CD4-positive, alpha-beta memory T cell (primary cell): ENCODE measurements around the gene DOCK10. TPM values are rescaled to one million over a fixed set of nuclear protein-coding genes. Genes with fewer than 3 reads are reported as not detected.

Experiments used
- CTCF ChIA-PET: fragments of 350-600 bp; sonication (Branson Sonifier 250); formaldehyde crosslinking; loops from one replicate; lab custom pipeline; 2021; ENCODE audit warnings: inconsistent platforms; ENCODE audit not compliant: partially characterized antibody; lab: Charles Lee
- POLR2A ChIA-PET: fragments of 350-600 bp; sonication (Branson Sonifier 250); formaldehyde crosslinking; loops from one replicate; lab custom pipeline; 2021; ENCODE audit not compliant: partially characterized antibody; lab: Charles Lee
- DNase-seq, 5 donors: peaks; one replicate each; pipeline versions ENCODE4 v3.0.0 to v3.0.0-alpha.2; 2020 to 2022; ENCODE audit warnings: mixed read lengths in 1 of 5
- H3K27ac ChIP-seq: one replicate; pipeline ENCODE4 v1.7.0; 2013; ENCODE audit warnings: low read depth, low read length
- H3K27me3 ChIP-seq: 2 replicates; pipeline ENCODE4 v1.7.0; 2013; ENCODE audit warnings: mild to moderate bottlenecking, low read length, moderate library complexity; ENCODE audit not compliant: insufficient read depth
- H3K36me3 ChIP-seq: 2 replicates; pipeline ENCODE4 v1.7.0; 2013; ENCODE audit warnings: mild to moderate bottlenecking, low read length, moderate library complexity; ENCODE audit not compliant: insufficient read depth
- H3K4me1 ChIP-seq: 2 replicates; pipeline ENCODE4 v1.7.0; 2013; ENCODE audit warnings: mild to moderate bottlenecking, low read length, moderate library complexity; ENCODE audit not compliant: insufficient read depth
- H3K4me3 ChIP-seq, 2 donors: one replicate each; pipeline ENCODE4 v1.7.0; 2013; ENCODE audit warnings: low read length in 2 of 2, mild to moderate bottlenecking in 1 of 2
- H3K9me3 ChIP-seq, 2 donors: one replicate each; pipeline ENCODE4 v1.7.0; 2013; ENCODE audit warnings: low read length in 2 of 2, control low read depth in 1 of 2; ENCODE audit not compliant: control insufficient read depth in 1 of 2
- H3K27ac Mint-ChIP-seq, 7 donors: one replicate each; pipeline ENCODE4 v1.8.0; 2020 to 2021; ENCODE audit warnings: mixed read lengths in 7 of 7, mild to moderate bottlenecking in 6 of 7, inconsistent platforms in 3 of 7, moderate library complexity in 3 of 7
- H3K27me3 Mint-ChIP-seq, 2 donors: one replicate each; pipeline ENCODE4 v1.8.0; 2020 to 2021; ENCODE audit warnings: mixed read lengths in 2 of 2
- H3K36me3 Mint-ChIP-seq, 2 donors: one replicate each; pipeline ENCODE4 v1.8.0; 2020 to 2021; ENCODE audit warnings: mixed read lengths in 2 of 2, inconsistent platforms in 1 of 2, mild to moderate bottlenecking in 1 of 2
- H3K4me1 Mint-ChIP-seq, 4 donors: one replicate each; pipeline ENCODE4 v1.8.0; 2020 to 2021; ENCODE audit warnings: mixed read lengths in 4 of 4, mild to moderate bottlenecking in 1 of 4
- H3K4me3 Mint-ChIP-seq, 8 donors: one replicate each; pipeline ENCODE4 v1.8.0; 2020 to 2021; ENCODE audit warnings: mixed read lengths in 8 of 8, mild to moderate bottlenecking in 7 of 8, moderate library complexity in 6 of 8, inconsistent platforms in 3 of 8
- H3K9me3 Mint-ChIP-seq, 8 donors: one replicate each; pipeline ENCODE4 v1.8.0; 2020 to 2021; ENCODE audit warnings: mixed read lengths in 8 of 8, mild to moderate bottlenecking in 5 of 8, inconsistent platforms in 3 of 8, moderate library complexity in 1 of 8
- intact Hi-C: fragments of 100-400 bp; cut with micrococcal nuclease; formaldehyde crosslinking; loops from one replicate; pipeline ENCODE4 v1.15.1; 2023
- polyA plus RNA-seq, 2 donors: library from polyadenylated mRNA; unstranded; fragments of 300-500 nt; fragmentation: Illumina TruSeq; gene quantifications; one replicate each; pipeline ENCODE4 v1.2.3, GENCODE V29; 2021
- total RNA-seq, 2 experiments: library from RNA; stranded (reverse); gene quantifications; one replicate each; pipeline ENCODE4 v1.2.3, GENCODE V29; 2021

DOCK10 gene
- total and polyA plus RNA-seq, 4 experiments from 2014 or later, result 26.0 to 186 (median 125) TPM

DNA sequence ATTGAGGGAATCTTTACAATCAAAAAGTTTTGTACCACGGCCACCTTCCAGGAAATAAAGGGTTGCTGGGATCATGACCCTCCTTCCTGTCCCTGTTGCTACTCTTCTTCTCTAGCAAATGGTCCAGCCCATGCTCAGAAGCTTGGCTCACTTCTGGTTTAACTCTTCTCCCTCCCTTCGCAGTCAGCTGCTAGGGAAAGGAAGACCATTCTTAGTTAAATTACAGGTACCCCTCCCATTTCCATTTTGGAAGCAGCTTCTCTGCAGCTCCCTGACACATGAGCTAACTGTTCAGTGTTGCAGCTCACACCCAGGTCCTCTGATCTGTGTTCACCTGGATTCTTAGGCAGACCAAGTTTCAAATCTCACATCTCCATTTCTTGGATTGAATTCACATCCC, 100.3 kb downstream of the DOCK10 start:
- CTCF ChIA-PET, result interaction anchor here (1.3 to 2.3 kb wide), 4 partner anchors 10 to 60 kb away, joined by 3 to 14 read pairs (median 6); no protein-coding TSS in a partner anchor
- Mint-ChIP-seq H3K4me3 (peak overlapping the region in 7 of 8 donors; percentile 15 to 82 (median 69)), H3K27me3 (no peaks in the 10 kb centered on the region), H3K36me3 (peaks cover 15 to 23% of the 10 kb centered on the region in 2 donors), H3K9me3 (no peaks in the 10 kb centered on the region), H3K4me1 (peaks cover 58 to 90% (median 71%) of the 10 kb centered on the region in 4 donors), H3K27ac (peak overlapping the region; percentile 15 to 82 (median 58))
- Histone ChIP-seq H3K27me3 (no peaks in the 10 kb centered on the region), H3K4me3 (no peak overlapping the region), H3K4me1 (peaks cover 88% of the 10 kb centered on the region), H3K9me3 (no peaks in the 10 kb centered on the region), H3K27ac (no peak overlapping the region), H3K36me3 (no peaks in the 10 kb centered on the region)
- POLR2A ChIA-PET, result interaction anchor here (1.0 to 17.7 kb wide), 6 partner anchors 8 to 59 kb away, joined by 3 to 279 read pairs (median 4); no protein-coding TSS in a partner anchor
- DNase-seq, result no peak
- intact Hi-C loops, result loop anchor here (10.0 kb wide), 1 partner anchor 1893 kb away; the partner anchor contains the start of gene RHBDD1

- Mint-ChIP-seq H3K9me3 (no peaks in the 10 kb centered on the region), H3K27me3 (no peaks in the 10 kb centered on the region), H3K4me1 (peaks cover 58 to 90% (median 75%) of the 10 kb centered on the region in 4 donors), H3K36me3 (peaks cover 15 to 19% of the 10 kb centered on the region in 2 donors), H3K4me3 (peak overlapping the region in 6 of 8 donors; percentile 9 to 82 (median 46)), H3K27ac (peak overlapping the region in 6 of 7 donors; percentile 15 to 82 (median 28))
- no peak overlapping the region for H3K4me3 ChIP-seq
- intact Hi-C loops, result loop anchor here (10.0 kb wide), 1 partner anchor 1894 kb away; the partner anchor contains the start of gene RHBDD1
- peaks cover 94% of the 10 kb centered on the region for H3K4me1 ChIP-seq
- no peak overlapping the region for H3K27ac ChIP-seq
- POLR2A ChIA-PET, result interaction anchor here (0.6 to 17.7 kb wide), 2 partner anchors 10 to 43 kb away, joined by 3 to 279 read pairs; no protein-coding TSS in a partner anchor
- CTCF ChIA-PET, result interaction anchor here (1.3 to 2.3 kb wide), 4 partner anchors 8 to 62 kb away, joined by 3 to 14 read pairs (median 4); no protein-coding TSS in a partner anchor
- no peaks in the 10 kb centered on the region for H3K9me3 ChIP-seq
- H3K27me3 ChIP-seq, result no peaks in the 10 kb centered on the region
- DNase-seq, result no peak
- no peaks in the 10 kb centered on the region for H3K36me3 ChIP-seq
Observed at GRCh38 chr2:224940618-224941017, 101.7 kb downstream of the DOCK10 start.

DNA sequence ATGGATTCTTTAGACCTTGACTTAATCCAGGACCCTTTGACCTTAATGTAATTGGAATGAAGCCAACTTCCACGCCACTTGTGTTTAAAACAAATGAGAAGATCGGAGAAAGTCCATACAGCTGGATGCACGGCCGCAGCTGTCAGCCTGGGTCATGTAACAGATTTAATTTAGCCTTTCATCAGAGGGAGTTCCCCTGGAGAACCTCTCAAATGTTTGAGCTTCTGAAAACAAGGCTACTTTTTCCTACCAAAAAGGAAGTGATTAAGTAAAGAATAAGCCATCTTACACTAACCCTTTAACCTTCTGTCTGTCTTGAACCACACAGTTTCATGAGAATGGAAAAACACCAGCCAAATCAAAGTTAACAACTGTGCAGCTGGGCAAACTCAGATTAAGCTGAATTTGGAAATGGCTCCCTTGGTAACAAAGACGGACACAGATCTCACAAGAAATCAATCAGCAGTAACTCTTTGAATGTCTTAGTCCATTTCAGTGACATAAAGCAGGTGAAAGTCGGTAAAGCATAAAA, 103.6 kb downstream of the DOCK10 start:
- H3K4me1 Mint-ChIP-seq, result peaks cover 62 to 90% (median 75%) of the 10 kb centered on the region in 4 donors
- Histone ChIP-seq H3K36me3 (no peaks in the 10 kb centered on the region), H3K4me3 (peak overlapping the region in 1 of 2 donors; percentile 3), H3K9me3 (no peaks in the 10 kb centered on the region), H3K27me3 (no peaks in the 10 kb centered on the region), H3K4me1 (peaks cover 94% of the 10 kb centered on the region), H3K27ac (peak overlapping the region; percentile 44)
- peaks cover 15 to 17% of the 10 kb centered on the region in 2 donors for H3K36me3 Mint-ChIP-seq
- ChIA-PET POLR2A (interaction anchor here (0.6 to 17.7 kb wide), 9 partner anchors 8 to 114 kb away, joined by 3 to 279 read pairs (median 6); no protein-coding TSS in a partner anchor), CTCF (interaction anchor here (0.8 to 2.1 kb wide), 4 partner anchors 11 to 63 kb away, joined by 3 to 5 read pairs (median 4); no protein-coding TSS in a partner anchor)
- no peaks in the 10 kb centered on the region for H3K9me3 Mint-ChIP-seq
- peak overlapping the region; percentile 69 to 94 (median 83) for H3K27ac Mint-ChIP-seq
- H3K27me3 Mint-ChIP-seq, result no peaks in the 10 kb centered on the region
- DNase-seq, result peak in 1 of 5 donors; percentile 66
- peak overlapping the region; percentile 13 to 79 (median 66) for H3K4me3 Mint-ChIP-seq
- intact Hi-C loops, result loop anchor here (1.0 kb wide), 1 partner anchor 9 kb away; no protein-coding TSS in a partner anchor

- no peaks in the 10 kb centered on the region for H3K9me3 Mint-ChIP-seq
- H3K27ac Mint-ChIP-seq, result peak overlapping the region; percentile 67 to 94 (median 83)
- peaks cover 65 to 90% (median 78%) of the 10 kb centered on the region in 4 donors for H3K4me1 Mint-ChIP-seq
- no peaks in the 10 kb centered on the region for H3K27me3 Mint-ChIP-seq
- H3K36me3 Mint-ChIP-seq, result peaks cover 15 to 17% of the 10 kb centered on the region in 2 donors
- Histone ChIP-seq H3K36me3 (no peaks in the 10 kb centered on the region), H3K9me3 (no peaks in the 10 kb centered on the region), H3K27me3 (no peaks in the 10 kb centered on the region), H3K27ac (peak overlapping the region; percentile 44), H3K4me1 (peaks cover 95% of the 10 kb centered on the region), H3K4me3 (no peak overlapping the region)
- peak overlapping the region in 7 of 8 donors; percentile 10 to 79 (median 69) for H3K4me3 Mint-ChIP-seq
- intact Hi-C loops, result loop anchor here (1.0 kb wide), 1 partner anchor 9 kb away; no protein-coding TSS in a partner anchor
- ChIA-PET CTCF (interaction anchor here (0.7 to 3.6 kb wide), 4 partner anchors 8 to 64 kb away, joined by 4 to 24 read pairs (median 4); no protein-coding TSS in a partner anchor), POLR2A (interaction anchor here (1.3 to 17.7 kb wide), 6 partner anchors 7 to 115 kb away, joined by 5 to 279 read pairs (median 9); no protein-coding TSS in a partner anchor)
- DNase-seq, result no peak
Observed at GRCh38 chr2:224937887-224938286, 104.4 kb downstream of the DOCK10 start.

- Mint-ChIP-seq H3K36me3 (peaks cover 16 to 27% of the 10 kb centered on the region in 2 donors), H3K4me1 (peaks cover 74 to 94% (median 82%) of the 10 kb centered on the region in 4 donors), H3K27ac (peak overlapping the region in 6 of 7 donors; percentile 58 to 96 (median 91)), H3K9me3 (no peaks in the 10 kb centered on the region), H3K27me3 (no peaks in the 10 kb centered on the region), H3K4me3 (peak overlapping the region in 3 of 8 donors; percentile 4 to 22 (median 4))
- intact Hi-C loops, result no loop called here
- Histone ChIP-seq H3K27me3 (no peaks in the 10 kb centered on the region), H3K27ac (no peak overlapping the region), H3K9me3 (no peaks in the 10 kb centered on the region), H3K4me3 (no peak overlapping the region), H3K4me1 (peaks cover 95% of the 10 kb centered on the region), H3K36me3 (peaks cover 13% of the 10 kb centered on the region)
- no peak for DNase-seq
- ChIA-PET CTCF (interaction anchor here (3.6 kb wide), 1 partner anchor 68 kb away, joined by 24 read pairs; no protein-coding TSS in a partner anchor), POLR2A (interaction anchor here (1.0 to 11.0 kb wide), 2 partner anchors 10 to 43 kb away, joined by 3 to 279 read pairs; no protein-coding TSS in a partner anchor)
Observed at GRCh38 chr2:224934526-224935188, 107.6 kb downstream of the DOCK10 start.

GRCh38 chr2:224933431-224933830, 108.8 kb downstream of the DOCK10 start:
- H3K36me3 Mint-ChIP-seq, result peaks cover 22 to 35% of the 10 kb centered on the region in 2 donors
- peaks cover 95% of the 10 kb centered on the region for H3K4me1 ChIP-seq
- CTCF ChIA-PET, result interaction anchor here (0.9 to 10.0 kb wide), 7 partner anchors 8 to 123 kb away, joined by 3 to 92 read pairs (median 3); no protein-coding TSS in a partner anchor

More at GRCh38 chr2:224933431-224933830, 108.8 kb downstream of the DOCK10 start:
- peak in 1 of 5 donors; percentile 36 for DNase-seq
- Histone ChIP-seq H3K4me3 (no peak overlapping the region), H3K27me3 (no peaks in the 10 kb centered on the region), H3K9me3 (no peaks in the 10 kb centered on the region), H3K27ac (peak overlapping the region; percentile 27), H3K36me3 (peaks cover 13% of the 10 kb centered on the region)
- H3K9me3 Mint-ChIP-seq, result no peaks in the 10 kb centered on the region
- peaks cover 78 to 94% (median 86%) of the 10 kb centered on the region in 4 donors for H3K4me1 Mint-ChIP-seq
- H3K27ac Mint-ChIP-seq, result peak overlapping the region; percentile 81 to 96 (median 92)
- POLR2A ChIA-PET, result interaction anchor here (1.2 to 11.0 kb wide), 2 partner anchors 11 to 12 kb away, joined by 3 to 279 read pairs; no protein-coding TSS in a partner anchor
- intact Hi-C loops, result no loop called here
- H3K4me3 Mint-ChIP-seq, result peak overlapping the region in 6 of 8 donors; percentile 21 to 75 (median 62)
- H3K27me3 Mint-ChIP-seq, result no peaks in the 10 kb centered on the region
